IMR-90 (cell line): ENCODE measurements around the gene C9orf50. TPM values are rescaled to one million over a fixed set of nuclear protein-coding genes. Genes with fewer than 3 reads are reported as not detected.

Experiments used
- ATAC-seq: fragments of 200-7000 bp; cut with Tn5 transposase; 2 replicates; pipeline ENCODE4 v1.9.1; 2020; ENCODE audit warnings: low read depth, mild to moderate bottlenecking, moderate library complexity
- BruUV-seq: library from RNA; stranded (reverse); fragments of 400-500 nt; replicated peaks from 2 replicates; lab custom pipeline; 2021; lab: Mats Ljungman, UMichigan
- CTCF ChIA-PET: fragments of 300-600 bp; formaldehyde crosslinking; extraction: SDS; loops from one replicate; lab custom pipeline; 2021; ENCODE audit warnings: antibody characterized with exemption; lab: Yijun Ruan, JAX
- POLR2A ChIA-PET: fragments of 300-600 bp; sonication (Branson Sonifier 250); formaldehyde crosslinking; loops from one replicate; lab custom pipeline; 2022; ENCODE audit warnings: antibody characterized with exemption; ENCODE audit not compliant: unreplicated experiment; lab: Charles Lee
- DNase-seq: peaks from one replicate; pipeline ENCODE4 v3.0.0; 2013
- H2AFZ ChIP-seq: replicated peaks from 2 replicates; pipeline ENCODE3; 2013; ENCODE audit warnings: low read length, mild to moderate bottlenecking; ENCODE audit not compliant: poor library complexity
- H2AK5ac ChIP-seq: 2 replicates; pipeline ENCODE4 v1.6.1; 2013; ENCODE audit warnings: low read depth, low read length, inconsistent platforms
- H2AK9ac ChIP-seq: replicated peaks from 2 replicates; pipeline ENCODE3; 2013; ENCODE audit warnings: mild to moderate bottlenecking, low read depth, low read length, moderate library complexity; ENCODE audit not compliant: poor library complexity
- H2BK120ac ChIP-seq: 2 replicates; pipeline ENCODE4 v1.6.1; 2013; ENCODE audit warnings: low read depth, low read length, inconsistent platforms
- H2BK15ac ChIP-seq: 3 replicates; pipeline ENCODE4 v1.6.1; 2013; ENCODE audit warnings: low read depth, low read length, inconsistent platforms
- H2BK20ac ChIP-seq: 2 replicates; pipeline ENCODE4 v1.6.1; 2013; ENCODE audit warnings: low read depth, mild to moderate bottlenecking, inconsistent platforms, low read length, moderate library complexity
- H2BK5ac ChIP-seq: 2 replicates; pipeline ENCODE4 v1.6.1; 2013; ENCODE audit warnings: mild to moderate bottlenecking, low read depth, low read length, inconsistent platforms; ENCODE audit not compliant: poor library complexity, severe bottlenecking
- H3K14ac ChIP-seq: replicated peaks from 2 replicates; pipeline ENCODE4 v1.6.1; 2013; ENCODE audit warnings: low read depth, low read length, inconsistent platforms
- H3K18ac ChIP-seq: 2 replicates; pipeline ENCODE4 v1.6.1; 2013; ENCODE audit warnings: low read depth, low read length, control low read depth
- H3K23ac ChIP-seq: 2 replicates; pipeline ENCODE4 v1.6.1; 2013; ENCODE audit warnings: low read depth, low read length, inconsistent platforms
- H3K27ac ChIP-seq: 2 replicates; pipeline ENCODE4 v1.5.1; 2013; ENCODE audit warnings: mild to moderate bottlenecking, control low read depth, low read length; ENCODE audit not compliant: insufficient read depth
- H3K27me3 ChIP-seq: 2 replicates; pipeline ENCODE4 v1.6.1; 2013; ENCODE audit warnings: low read length; ENCODE audit not compliant: control insufficient read depth, insufficient read depth
- H3K36me3 ChIP-seq: 2 replicates; pipeline ENCODE4 v1.6.1; 2013; ENCODE audit warnings: low read length, mixed read lengths; ENCODE audit not compliant: control insufficient read depth, insufficient read depth
- H3K4ac ChIP-seq: 2 replicates; pipeline ENCODE4 v1.6.1; 2013; ENCODE audit warnings: low read depth, low read length, inconsistent platforms
- H3K4me1 ChIP-seq: 2 replicates; pipeline ENCODE4 v1.6.1; 2013; ENCODE audit warnings: low read length, mixed read lengths; ENCODE audit not compliant: control insufficient read depth, insufficient read depth
- H3K4me2 ChIP-seq: 2 replicates; pipeline ENCODE4 v1.6.1; 2013; ENCODE audit warnings: low read depth, mild to moderate bottlenecking, control low read depth, low read length, moderate library complexity
- H3K4me3 ChIP-seq: 2 replicates; pipeline ENCODE4 v1.5.1; 2013; ENCODE audit warnings: low read depth, mild to moderate bottlenecking, control low read depth, low read length, moderate library complexity; ENCODE audit not compliant: insufficient read depth
- H3K56ac ChIP-seq: 2 replicates; pipeline ENCODE4 v1.6.1; 2013; ENCODE audit warnings: low read length, inconsistent platforms; ENCODE audit not compliant: insufficient read depth; ENCODE audit errors: extremely low read depth
- H3K79me1 ChIP-seq, 2 experiments: 2 replicates each; pipeline ENCODE4 v1.6.1; 2013; ENCODE audit warnings: low read length in 2 of 2, inconsistent platforms in 1 of 2, low read depth in 1 of 2
- H3K9ac ChIP-seq: 2 replicates; pipeline ENCODE4 v1.6.1; 2013; ENCODE audit warnings: low read depth, low read length, control low read depth
- H3K9me1 ChIP-seq: 2 replicates; pipeline ENCODE4 v1.6.1; 2013; ENCODE audit warnings: low read length, inconsistent platforms; ENCODE audit not compliant: insufficient read depth
- H3K9me3 ChIP-seq: 2 replicates; pipeline ENCODE4 v1.6.1; 2013; ENCODE audit warnings: low read length; ENCODE audit not compliant: control insufficient read depth, insufficient read depth
- H4K20me1 ChIP-seq: 2 replicates; pipeline ENCODE4 v1.6.1; 2013; ENCODE audit warnings: low read length, inconsistent platforms; ENCODE audit not compliant: insufficient read depth
- H4K5ac ChIP-seq: 2 replicates; pipeline ENCODE4 v1.6.1; 2013; ENCODE audit warnings: mild to moderate bottlenecking, low read depth, low read length, control low read depth
- H4K8ac ChIP-seq, 2 experiments: 2 replicates each; pipeline ENCODE4 v1.6.1; 2013; ENCODE audit warnings: low read depth in 2 of 2, low read length in 2 of 2, control low read depth in 1 of 2, inconsistent platforms in 1 of 2
- H4K91ac ChIP-seq: 2 replicates; pipeline ENCODE4 v1.6.1; 2013; ENCODE audit warnings: low read depth, low read length, inconsistent platforms; ENCODE audit not compliant: insufficient read depth
- BHLHE40 ChIP-seq: fragments of 150-350 bp; IDR thresholded peaks from 2 replicates; pipeline ENCODE4 v1.6.1; 2016; ENCODE audit warnings: mild to moderate bottlenecking, low read depth, low read length
- POLR2A ChIP-seq: IDR thresholded peaks from 2 replicates; pipeline ENCODE4 v1.6.1; 2012; ENCODE audit warnings: mild to moderate bottlenecking, low read depth, low read length
- RAD21 ChIP-seq: IDR thresholded peaks from 2 replicates; pipeline ENCODE4 v1.6.1; 2012; ENCODE audit warnings: low read length, improper control_type of control experiment
- WGBS, 2 experiments: methylation state at CpG; one replicate each; pipeline versions ENCODE4 v1.1.5 to v1.1.7; 2013; ENCODE audit warnings: missing lambda C conversion rate in 2 of 2; ENCODE audit not compliant: insufficient read length in 1 of 2; ENCODE audit errors: extremely low coverage in 2 of 2; 5-methylcytosine and 5-hydroxymethylcytosine counted together
- dilution Hi-C: fragments of 300-500 bp; cut with HindIII; formaldehyde crosslinking; loops from one replicate; pipeline ENCODE4 v1.14.3; 2018; ENCODE audit warnings: low sequenced_read_pairs; ENCODE audit not compliant: unreplicated experiment
- in situ Hi-C: fragments of 300-500 bp; cut with MboI; formaldehyde crosslinking; loops from 3 replicates; pipeline ENCODE4 v1.14.3; 2019; ENCODE audit warnings: low sequenced_read_pairs, inconsistent platforms, mixed read lengths
- intact Hi-C: fragments of 100-400 bp; cut with micrococcal nuclease; formaldehyde crosslinking; loops from 2 replicates; pipeline ENCODE4 v1.10.0; 2022
- polyA plus RNA-seq, 3 experiments: library from polyadenylated mRNA; depleted of rRNA; stranded (reverse); fragments of >200 nt; gene quantifications; 2 replicates each; pipeline ENCODE4 v1.2.3, GENCODE V29; 2012; ENCODE audit warnings: low replicate concordance in 1 of 3
- total RNA-seq: library from RNA; depleted of rRNA; stranded (reverse); fragments of >200 nt; gene quantifications from 2 replicates; pipeline ENCODE4 v1.2.3, GENCODE V29; 2012
- TF ChIP-seq, protein P1 (sequence below): fragments of 150-350 bp; IDR thresholded peaks from 2 replicates; pipeline ENCODE4 v1.6.1; 2017; ENCODE audit warnings: mild to moderate bottlenecking, antibody characterized with exemption, low read length, low read depth
- TF ChIP-seq, protein P2 (sequence below): conservative IDR thresholded peaks from 2 replicates; pipeline ENCODE4 v1.5.1; 2012; ENCODE audit warnings: mild to moderate bottlenecking, low read depth, low read length, improper control_type of control experiment

C9orf50 gene
- total and polyA plus RNA-seq, 2 of the 4 experiments (the other 2 are of a cell fraction) = 0.09 TPM; not detected in 1

DNA sequence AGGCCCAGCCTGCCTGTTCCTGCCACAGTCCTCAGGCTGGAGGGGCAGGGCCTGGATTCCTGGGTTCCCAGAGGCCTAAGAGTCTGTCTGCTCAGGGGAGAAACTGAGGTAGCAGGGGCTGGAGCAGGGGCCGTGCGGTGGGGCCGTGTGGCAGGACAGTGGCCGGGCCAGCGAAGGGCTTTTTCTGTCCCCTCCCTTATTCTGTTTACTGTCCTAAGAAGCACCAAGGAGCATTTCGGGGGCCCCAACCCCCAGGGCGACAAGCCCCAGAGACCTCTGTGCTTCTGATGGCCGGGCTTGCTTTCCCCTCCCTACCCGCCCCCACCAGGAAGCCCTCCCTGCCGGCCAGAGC, 27.8 kb upstream of the C9orf50 start:
- Histone ChIP-seq H3K4me3 (no peak overlapping the region), H3K9ac (no peak overlapping the region), H3K9me1 (peaks cover 6% of the 10 kb centered on the region), H3K14ac (no peak overlapping the region), H4K5ac (no peak overlapping the region), H3K4me1 (peaks cover 7% of the 10 kb centered on the region; the same call in 1 of the 2 replicates), H3K9me3 (no peaks in the 10 kb centered on the region), H4K91ac (no peak overlapping the region), H2BK20ac (no peak overlapping the region), H2AFZ (no peak overlapping the region), H3K56ac (no peak overlapping the region), H3K18ac (no peak overlapping the region), H3K27ac (no peak overlapping the region; the same call in 1 of the 2 replicates), H3K4ac (peak overlapping the region; percentile 35; the same call in 1 of the 2 replicates), H3K79me1 (peaks cover 0 to 6% of the 10 kb centered on the region in 2 experiments; a peak in 1 of 4 replicates), H4K20me1 (no peaks in the 10 kb centered on the region), H2AK5ac (0 out of 2 replicates have a peak overlapping the region, but pooled peaks have one; percentile 28), H3K23ac (no peak overlapping the region), H2AK9ac (no peak overlapping the region), H3K36me3 (no peaks in the 10 kb centered on the region), H2BK120ac (no peak overlapping the region), H2BK15ac (no peak overlapping the region), H3K4me2 (no peak overlapping the region), H4K8ac (no peak overlapping the region), H2BK5ac (no peak overlapping the region), H3K27me3 (no peaks in the 10 kb centered on the region)
- POLR2A ChIA-PET = no interaction called here
- dilution Hi-C loops (no loop called here), in situ Hi-C loops (no loop called here), intact Hi-C loops (no loop called here)
- no TSS peak for BruUV-seq
- ATAC-seq (no peak), DNase-seq (no peak)
- TF ChIP-seq, protein P1, sequence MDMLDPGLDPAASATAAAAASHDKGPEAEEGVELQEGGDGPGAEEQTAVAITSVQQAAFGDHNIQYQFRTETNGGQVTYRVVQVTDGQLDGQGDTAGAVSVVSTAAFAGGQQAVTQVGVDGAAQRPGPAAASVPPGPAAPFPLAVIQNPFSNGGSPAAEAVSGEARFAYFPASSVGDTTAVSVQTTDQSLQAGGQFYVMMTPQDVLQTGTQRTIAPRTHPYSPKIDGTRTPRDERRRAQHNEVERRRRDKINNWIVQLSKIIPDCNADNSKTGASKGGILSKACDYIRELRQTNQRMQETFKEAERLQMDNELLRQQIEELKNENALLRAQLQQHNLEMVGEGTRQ = no peak
- no peak for TF ChIP-seq RAD21
- TF ChIP-seq BHLHE40 = no peak
- TF ChIP-seq, protein P2, sequence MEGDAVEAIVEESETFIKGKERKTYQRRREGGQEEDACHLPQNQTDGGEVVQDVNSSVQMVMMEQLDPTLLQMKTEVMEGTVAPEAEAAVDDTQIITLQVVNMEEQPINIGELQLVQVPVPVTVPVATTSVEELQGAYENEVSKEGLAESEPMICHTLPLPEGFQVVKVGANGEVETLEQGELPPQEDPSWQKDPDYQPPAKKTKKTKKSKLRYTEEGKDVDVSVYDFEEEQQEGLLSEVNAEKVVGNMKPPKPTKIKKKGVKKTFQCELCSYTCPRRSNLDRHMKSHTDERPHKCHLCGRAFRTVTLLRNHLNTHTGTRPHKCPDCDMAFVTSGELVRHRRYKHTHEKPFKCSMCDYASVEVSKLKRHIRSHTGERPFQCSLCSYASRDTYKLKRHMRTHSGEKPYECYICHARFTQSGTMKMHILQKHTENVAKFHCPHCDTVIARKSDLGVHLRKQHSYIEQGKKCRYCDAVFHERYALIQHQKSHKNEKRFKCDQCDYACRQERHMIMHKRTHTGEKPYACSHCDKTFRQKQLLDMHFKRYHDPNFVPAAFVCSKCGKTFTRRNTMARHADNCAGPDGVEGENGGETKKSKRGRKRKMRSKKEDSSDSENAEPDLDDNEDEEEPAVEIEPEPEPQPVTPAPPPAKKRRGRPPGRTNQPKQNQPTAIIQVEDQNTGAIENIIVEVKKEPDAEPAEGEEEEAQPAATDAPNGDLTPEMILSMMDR = no peak
- TF ChIP-seq POLR2A = no peak
- CTCF ChIA-PET = no interaction called here
- WGBS, 2 experiments = no CpG with 5 or more reads among the region's 10 CpGs
